ENCODE results near the gene OBP2A.
A peak's percentile ranks its signal among the peaks of the same experiment; 100 is the strongest.
"Not testable (repeated sequence)": the region's sequence is repeated elsewhere in the genome, so short reads cannot be mapped to it uniquely, and the experiment has no call there.

OBP2A gene

GRCh38 chr9:135512241-135512603 is 33.7 kb upstream of the OBP2A start:
- DNase-seq (ENCODE audit: low read depth): no peak

GRCh38 chr9:135512904-135513303 is 33.0 kb upstream of the OBP2A start:
- DNase-seq (ENCODE audit: low read depth): no peak

GRCh38 chr9:135513351-135513846 is 32.5 kb upstream of the OBP2A start:
- DNase-seq (ENCODE audit: low read depth): no peak

GRCh38 chr9:135513906-135514305 is 32.0 kb upstream of the OBP2A start:
- not testable (repeated sequence) for DNase-seq (ENCODE audit: low read depth)

- no peak for DNase-seq (ENCODE audit: low read depth)
These were observed 31.4 kb upstream of the OBP2A start for GRCh38 chr9:135514342-135515082.

- DNase-seq (ENCODE audit: low read depth): no peak
These were observed 30.6 kb upstream of the OBP2A start for GRCh38 chr9:135515083-135515951.

GRCh38 chr9:135516132-135516860 is 29.6 kb upstream of the OBP2A start:
- DNase-seq (ENCODE audit: low read depth): no peak

- DNase-seq (ENCODE audit: low read depth): no peak
These were observed 28.5 kb upstream of the OBP2A start for GRCh38 chr9:135517407-135517822.

- no peak for DNase-seq (ENCODE audit: low read depth)
These were observed 26.6 kb upstream of the OBP2A start for GRCh38 chr9:135519179-135519971.

GRCh38 chr9:135520916-135521607 is 24.9 kb upstream of the OBP2A start, which contains the start of gene LCN1:
TSS of gene LCN1 (plus strand) at chr9:135521440. CDS start at chr9:135521498, 58 bp downstream.
- DNase-seq (ENCODE audit: low read depth): no peak

GRCh38 chr9:135521608-135522095 is 24.3 kb upstream of the OBP2A start:
- DNase-seq (ENCODE audit: low read depth): no peak

GRCh38 chr9:135522137-135522877 is 23.6 kb upstream of the OBP2A start:
- DNase-seq (ENCODE audit: low read depth): no peak

- no peak for DNase-seq (ENCODE audit: low read depth)
These were observed 23.0 kb upstream of the OBP2A start for GRCh38 chr9:135522931-135523330.

GRCh38 chr9:135523521-135524129 is 22.3 kb upstream of the OBP2A start:
- no peak for DNase-seq (ENCODE audit: low read depth)

- peak; percentile 19 for DNase-seq (ENCODE audit: low read depth)
These were observed 21.6 kb upstream of the OBP2A start for GRCh38 chr9:135524130-135524861.

- DNase-seq (ENCODE audit: low read depth): no peak
These were observed 20.5 kb upstream of the OBP2A start for GRCh38 chr9:135525241-135526088.

GRCh38 chr9:135526089-135526729 is 19.7 kb upstream of the OBP2A start:
- no peak for DNase-seq (ENCODE audit: low read depth)
